ENCODE results near the gene CD302. TPM values are rescaled to one million over a fixed set of nuclear protein-coding genes. Genes with fewer than 3 reads are reported as not detected.

Gene CD302, protein sequence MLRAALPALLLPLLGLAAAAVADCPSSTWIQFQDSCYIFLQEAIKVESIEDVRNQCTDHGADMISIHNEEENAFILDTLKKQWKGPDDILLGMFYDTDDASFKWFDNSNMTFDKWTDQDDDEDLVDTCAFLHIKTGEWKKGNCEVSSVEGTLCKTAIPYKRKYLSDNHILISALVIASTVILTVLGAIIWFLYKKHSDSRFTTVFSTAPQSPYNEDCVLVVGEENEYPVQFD
- total RNA-seq (2022; extraction: Qiagen RNA extraction) = 2.0 to 2.4 TPM (median 2.1 TPM) in 5 replicates

DNA sequence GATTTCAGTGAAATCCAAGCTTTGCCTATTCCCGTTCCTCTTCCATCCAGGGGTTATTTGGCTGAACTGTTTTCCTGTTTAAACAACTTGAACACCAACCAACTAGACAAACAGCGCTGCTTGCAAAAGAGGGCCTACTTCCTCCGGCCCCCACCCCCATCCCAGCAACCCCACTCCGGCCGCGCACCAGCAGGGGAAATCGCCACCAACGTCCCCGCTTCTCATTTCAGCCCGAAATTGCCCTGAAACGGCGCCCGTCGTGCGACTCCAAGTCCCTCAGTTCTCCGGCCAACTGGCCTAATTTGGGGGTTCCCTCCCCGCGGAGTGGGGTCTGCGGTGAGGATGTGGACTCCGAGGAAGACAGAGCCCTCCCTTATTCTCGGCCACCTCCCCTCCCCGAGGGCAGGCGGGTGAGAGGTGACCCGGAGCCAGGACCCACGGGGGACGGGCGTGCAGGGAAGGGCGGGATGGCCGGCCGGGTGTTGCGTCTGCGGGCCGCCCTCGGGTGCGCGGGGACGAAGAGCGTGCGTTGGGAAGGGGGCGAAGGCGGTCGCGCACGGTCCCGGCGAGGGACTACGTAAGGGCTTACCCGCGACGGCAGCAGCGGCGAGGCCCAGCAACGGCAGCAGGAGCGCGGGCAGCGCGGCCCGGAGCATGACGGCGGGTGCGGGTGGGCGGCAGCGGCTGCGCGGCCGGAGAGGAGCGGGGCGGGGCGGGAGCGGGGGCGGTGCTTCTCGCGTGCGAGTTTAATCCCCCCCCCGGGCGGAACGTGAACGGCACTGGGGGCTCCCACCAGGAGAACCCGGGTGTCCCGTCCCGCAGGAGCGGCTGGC, at the start of gene CD302:
TSS of gene CD302 (minus strand) at position 666 of the 833 bp plus-strand sequence. CDS start at position 656, 10 bp downstream.

Other genes with a start within 250 kb of the CD302 start
- gene BAZ2B, start 181.7 kb downstream of the CD302 start, total RNA-seq (2022; extraction: Qiagen RNA extraction) = 6.5 to 8.4 TPM (median 8.1 TPM) in 5 replicates
- 44.7 to 65.2 TPM (median 55.9 TPM) in 5 replicates for gene MARCHF7, start 85.7 kb downstream of the CD302 start, total RNA-seq (2022; extraction: Qiagen RNA extraction)
- gene LY75, start 106.5 kb upstream of the CD302 start, total RNA-seq (2022; extraction: Qiagen RNA extraction) = 0.05 to 0.19 TPM (median 0.07 TPM) in 4 of 5 replicates, not detected in the other